Cardiac fibroblast (primary cell): ENCODE measurements around the gene ENTREP1.
"Not testable (repeated sequence)": the region's sequence is repeated elsewhere in the genome, so short reads cannot be mapped to it uniquely, and the experiment has no call there.

Experiments used
- DNase-seq, 2 donors: peaks; one replicate each; pipeline versions ENCODE4 v3.0.0 to v3.0.0-alpha.2; 2010; ENCODE audit warnings: low read depth in 2 of 2
- H3K4me3 ChIP-seq, 2 donors: replicated peaks in 1 of 2; 1 replicate in 1 of 2; 2 replicates in 1 of 2; pipeline ENCODE4 v1.5.1; 2011; ENCODE audit warnings: low read depth in 2 of 2, low read length in 2 of 2, mild to moderate bottlenecking in 2 of 2, moderate library complexity in 1 of 2
- CTCF ChIP-seq: IDR thresholded peaks from one replicate; pipeline ENCODE4 v1.5.1; 2011; ENCODE audit warnings: low read depth, mild to moderate bottlenecking, low read length, inconsistent platforms

Gene ENTREP1

DNA sequence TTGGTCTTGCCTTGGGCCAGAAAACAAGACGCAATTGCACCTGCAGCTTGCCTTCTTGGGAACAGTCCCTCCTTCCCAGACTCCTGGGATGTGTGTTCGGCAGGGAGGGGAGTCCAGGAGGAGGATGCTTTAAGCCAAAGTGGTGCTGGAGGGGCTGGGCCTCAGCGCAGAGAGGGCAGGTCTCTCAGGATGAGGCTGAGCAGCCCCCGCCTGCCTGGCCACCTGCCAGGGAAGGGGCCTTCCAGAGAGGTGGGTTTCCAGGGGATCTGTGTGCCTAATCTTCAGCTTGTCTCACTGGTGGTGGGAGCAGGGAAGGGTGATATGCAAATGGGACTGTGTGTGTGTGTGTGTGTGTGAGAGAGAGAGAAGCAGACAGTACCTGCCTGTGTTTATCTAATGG lies 105.2 kb downstream of the ENTREP1 start:
- DNase-seq = no peak
- no peak overlapping the region for H3K4me3 ChIP-seq
- TF ChIP-seq CTCF = no peak

DNA sequence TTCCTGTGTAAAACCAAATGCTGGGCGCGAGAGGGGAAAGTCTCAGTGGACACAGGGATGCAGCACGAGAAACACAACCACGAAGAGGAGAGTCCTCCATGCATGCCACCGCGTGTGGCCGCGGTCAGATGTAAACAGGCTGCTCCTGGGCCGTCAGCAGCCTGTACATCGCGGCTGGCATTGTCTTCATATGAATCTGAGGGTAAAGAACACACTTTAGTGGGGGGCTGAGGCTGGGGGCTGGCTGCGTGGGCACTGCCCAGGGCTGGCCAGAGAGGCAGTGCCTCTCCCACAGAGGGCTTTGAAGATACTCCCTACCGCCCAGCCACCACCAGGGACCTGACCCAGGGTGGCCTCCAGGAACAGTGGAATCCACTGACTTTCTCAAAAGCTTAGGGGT lies 106.2 kb downstream of the ENTREP1 start:
- DNase-seq = no peak
- H3K4me3 ChIP-seq = no peak overlapping the region
- TF ChIP-seq CTCF = no peak

- H3K4me3 ChIP-seq = no peak overlapping the region
- DNase-seq = no peak
- TF ChIP-seq CTCF = no peak
Observed at GRCh38 chr9:69431777-69432176, 106.8 kb downstream of the ENTREP1 start.

DNA sequence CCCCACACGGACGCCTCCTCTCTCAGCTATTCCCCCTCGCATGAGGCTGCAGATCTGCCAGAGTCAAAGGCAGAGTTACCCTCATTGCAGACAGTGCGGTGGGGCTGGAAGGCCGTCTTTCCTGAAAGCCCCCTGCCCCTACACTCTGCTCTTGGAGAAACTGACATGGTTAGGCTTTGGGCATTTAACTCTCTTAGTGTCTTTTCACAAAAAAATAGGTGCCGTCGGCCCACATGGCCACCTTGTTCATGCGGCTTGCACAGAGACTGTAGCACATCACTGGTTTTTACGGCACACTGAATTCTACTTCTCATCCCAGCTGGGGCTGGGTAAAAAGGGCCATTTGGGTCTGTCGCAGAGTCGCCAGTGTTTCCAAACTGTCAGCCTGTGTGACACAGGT lies 107.6 kb downstream of the ENTREP1 start:
- no peak for TF ChIP-seq CTCF
- DNase-seq = no peak
- no peak overlapping the region for H3K4me3 ChIP-seq

- peak in 1 of 2 donors; percentile 10 for DNase-seq
- TF ChIP-seq CTCF = no peak
- H3K4me3 ChIP-seq = no peak overlapping the region
Observed at GRCh38 chr9:69433392-69433791, 108.4 kb downstream of the ENTREP1 start.

DNA sequence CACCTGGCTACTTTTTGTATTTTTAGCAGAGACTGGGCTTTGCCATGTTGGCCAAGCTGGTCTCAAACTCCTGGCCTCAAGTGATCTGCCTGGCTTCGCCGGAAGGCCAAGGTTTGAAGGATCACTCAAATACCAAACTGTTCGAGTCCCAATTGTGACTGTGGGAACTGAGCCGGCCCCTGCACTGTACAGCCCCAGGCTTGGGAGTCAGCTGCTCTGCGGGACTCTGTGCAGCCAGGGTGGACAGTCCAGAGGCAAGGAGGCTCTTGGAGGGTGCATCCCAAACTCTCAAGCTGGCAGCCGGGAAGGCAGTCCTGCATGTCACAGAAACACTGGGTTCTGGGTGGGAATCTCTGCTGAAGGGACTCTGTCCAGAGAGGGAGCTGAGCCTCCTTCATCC lies 109.0 kb downstream of the ENTREP1 start:
- no peak for TF ChIP-seq CTCF
- no peak for DNase-seq
- H3K4me3 ChIP-seq = no peak overlapping the region

DNA sequence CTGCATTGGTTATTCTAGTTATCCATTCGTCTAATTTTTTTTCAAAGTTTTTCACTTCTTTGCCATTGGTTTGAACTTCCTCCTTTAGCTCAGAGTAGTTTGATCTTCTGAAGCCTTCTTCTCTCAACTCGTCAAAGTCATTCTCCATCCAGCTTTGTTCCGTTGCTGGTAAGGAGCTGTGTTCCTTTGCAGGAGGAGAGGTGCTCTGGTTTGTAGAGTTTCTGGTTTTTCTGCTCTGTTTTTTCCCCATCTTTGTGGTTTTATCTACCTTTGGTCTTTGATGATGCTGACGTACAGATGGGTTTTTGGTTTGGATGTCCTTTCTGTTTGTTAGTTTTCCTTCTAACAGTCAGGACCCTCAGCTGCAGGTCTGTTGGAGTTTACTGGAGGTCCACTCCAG lies 114.6 kb downstream of the ENTREP1 start:
- not testable (repeated sequence) for DNase-seq

GRCh38 chr9:69440254-69440955 lies 115.4 kb downstream of the ENTREP1 start:
- not testable (repeated sequence) for DNase-seq

More for the DNA sequence above, 114.6 kb downstream of the ENTREP1 start:
- not testable (repeated sequence) for H3K4me3 ChIP-seq

More at GRCh38 chr9:69440254-69440955, 115.4 kb downstream of the ENTREP1 start:
- not testable (repeated sequence) for H3K4me3 ChIP-seq
